HG03159 (cell line): ENCODE results near the gene MYO7A.

Source experiments
- ATAC-seq: cut with Tn5 transposase; IDR thresholded peaks from one replicate; pipeline ENCODE4 v1.9.1; 2021; ENCODE audit warnings: mild to moderate bottlenecking, moderate library complexity; ENCODE audit not compliant: unreplicated experiment

Gene MYO7A

GRCh38 chr11:77126861-77127234, 1.2 kb upstream of the MYO7A start:
- no peak for ATAC-seq

GRCh38 chr11:77127235-77127911, 673 bp upstream of the MYO7A start:
- no peak for ATAC-seq

- no peak for ATAC-seq
These were observed 1.2 kb downstream of the MYO7A start for GRCh38 chr11:77129069-77129841.

GRCh38 chr11:77129842-77130756, 2.1 kb downstream of the MYO7A start:
- ATAC-seq = no peak

- ATAC-seq = no peak
These were observed 2.9 kb downstream of the MYO7A start for GRCh38 chr11:77130763-77131513.

GRCh38 chr11:77131560-77131959, 3.5 kb downstream of the MYO7A start:
- no peak for ATAC-seq

- ATAC-seq = no peak
These were observed 7.0 kb downstream of the MYO7A start for GRCh38 chr11:77135069-77135468.

- ATAC-seq = no peak
These were observed 8.0 kb downstream of the MYO7A start for GRCh38 chr11:77136074-77136473.

GRCh38 chr11:77136784-77137420, 8.9 kb downstream of the MYO7A start:
- no peak for ATAC-seq

GRCh38 chr11:77137421-77137820, 9.4 kb downstream of the MYO7A start:
- ATAC-seq = no peak

GRCh38 chr11:77138106-77138649, 10.1 kb downstream of the MYO7A start:
- no peak for ATAC-seq

- ATAC-seq = no peak
These were observed 11.2 kb downstream of the MYO7A start for GRCh38 chr11:77139201-77139600.

- ATAC-seq = no peak
These were observed 12.3 kb downstream of the MYO7A start for GRCh38 chr11:77140231-77140851.

GRCh38 chr11:77141034-77141433, 13.0 kb downstream of the MYO7A start:
- ATAC-seq = no peak

- no peak for ATAC-seq
These were observed 13.4 kb downstream of the MYO7A start for GRCh38 chr11:77141475-77141874.

GRCh38 chr11:77142091-77142975, 14.3 kb downstream of the MYO7A start:
- ATAC-seq = no peak

GRCh38 chr11:77143405-77144020, 15.5 kb downstream of the MYO7A start:
- ATAC-seq = no peak

GRCh38 chr11:77144196-77144856, 16.3 kb downstream of the MYO7A start:
- no peak for ATAC-seq
